Measurements from ENCODE around the gene EXOC5. TPM values are rescaled to one million over a fixed set of nuclear protein-coding genes. Genes with fewer than 3 reads are reported as not detected.
"Not testable (repeated sequence)": the region's sequence is repeated elsewhere in the genome, so short reads cannot be mapped to it uniquely, and the experiment has no call there.

Gene EXOC5
- total RNA-seq, 4 donors from 2014 or later, result 31.4 to 38.5 (median 38.0) TPM

GRCh38 chr14:57259672-57260071, 9.0 kb downstream of the EXOC5 start:
- peaks cover 0 to 10% (median 0%) of the 10 kb centered on the region in 3 donors for H3K36me3 ChIP-seq
- no peaks in the 10 kb centered on the region for H3K4me1 ChIP-seq
- WGBS, 2 donors, result 90 to 100% methylated on average over 1 of the region's 1 CpG
- intact Hi-C loops (cut with DNase I), result no loop called here
- H3K9me3 ChIP-seq, result no peaks in the 10 kb centered on the region
- DNase-seq, result no peak
- no peak overlapping the region for H3K27ac ChIP-seq
- no peak overlapping the region for H3K4me3 ChIP-seq
- no peak for TF ChIP-seq POLR2A (IDR thresholded peaks at IDR 0.05)
- TF ChIP-seq, protein P1, sequence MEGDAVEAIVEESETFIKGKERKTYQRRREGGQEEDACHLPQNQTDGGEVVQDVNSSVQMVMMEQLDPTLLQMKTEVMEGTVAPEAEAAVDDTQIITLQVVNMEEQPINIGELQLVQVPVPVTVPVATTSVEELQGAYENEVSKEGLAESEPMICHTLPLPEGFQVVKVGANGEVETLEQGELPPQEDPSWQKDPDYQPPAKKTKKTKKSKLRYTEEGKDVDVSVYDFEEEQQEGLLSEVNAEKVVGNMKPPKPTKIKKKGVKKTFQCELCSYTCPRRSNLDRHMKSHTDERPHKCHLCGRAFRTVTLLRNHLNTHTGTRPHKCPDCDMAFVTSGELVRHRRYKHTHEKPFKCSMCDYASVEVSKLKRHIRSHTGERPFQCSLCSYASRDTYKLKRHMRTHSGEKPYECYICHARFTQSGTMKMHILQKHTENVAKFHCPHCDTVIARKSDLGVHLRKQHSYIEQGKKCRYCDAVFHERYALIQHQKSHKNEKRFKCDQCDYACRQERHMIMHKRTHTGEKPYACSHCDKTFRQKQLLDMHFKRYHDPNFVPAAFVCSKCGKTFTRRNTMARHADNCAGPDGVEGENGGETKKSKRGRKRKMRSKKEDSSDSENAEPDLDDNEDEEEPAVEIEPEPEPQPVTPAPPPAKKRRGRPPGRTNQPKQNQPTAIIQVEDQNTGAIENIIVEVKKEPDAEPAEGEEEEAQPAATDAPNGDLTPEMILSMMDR (IDR thresholded peaks at IDR 0.05), result no peak
- no peaks in the 10 kb centered on the region for H3K27me3 ChIP-seq

- intact Hi-C loops (cut with DNase I); H3K27me3 ChIP-seq; H3K4me1 ChIP-seq; DNase-seq; H3K27ac ChIP-seq; H3K9me3 ChIP-seq; H3K4me3 ChIP-seq: not testable (repeated sequence)
- H3K36me3 ChIP-seq, result peaks cover 0 to 10% (median 0%) of the 10 kb centered on the region in 3 donors
- WGBS, 2 donors, result 79 to 95% methylated on average over 2 of the region's 2 CpGs
These were observed 10.5 kb downstream of the EXOC5 start for GRCh38 chr14:57258221-57258620.

GRCh38 chr14:57254884-57255283, 13.8 kb downstream of the EXOC5 start:
- TF ChIP-seq POLR2A (IDR thresholded peaks at IDR 0.05), result no peak
- Histone ChIP-seq H3K9me3 (no peaks in the 10 kb centered on the region), H3K27ac (no peak overlapping the region), H3K27me3 (no peaks in the 10 kb centered on the region), H3K36me3 (peaks cover 0 to 10% (median 0%) of the 10 kb centered on the region in 3 donors), H3K4me1 (peaks cover 0 to 7% (median 0%) of the 10 kb centered on the region in 3 donors), H3K4me3 (no peak overlapping the region)
- intact Hi-C loops (cut with DNase I), result no loop called here
- DNase-seq, result no peak

DNA sequence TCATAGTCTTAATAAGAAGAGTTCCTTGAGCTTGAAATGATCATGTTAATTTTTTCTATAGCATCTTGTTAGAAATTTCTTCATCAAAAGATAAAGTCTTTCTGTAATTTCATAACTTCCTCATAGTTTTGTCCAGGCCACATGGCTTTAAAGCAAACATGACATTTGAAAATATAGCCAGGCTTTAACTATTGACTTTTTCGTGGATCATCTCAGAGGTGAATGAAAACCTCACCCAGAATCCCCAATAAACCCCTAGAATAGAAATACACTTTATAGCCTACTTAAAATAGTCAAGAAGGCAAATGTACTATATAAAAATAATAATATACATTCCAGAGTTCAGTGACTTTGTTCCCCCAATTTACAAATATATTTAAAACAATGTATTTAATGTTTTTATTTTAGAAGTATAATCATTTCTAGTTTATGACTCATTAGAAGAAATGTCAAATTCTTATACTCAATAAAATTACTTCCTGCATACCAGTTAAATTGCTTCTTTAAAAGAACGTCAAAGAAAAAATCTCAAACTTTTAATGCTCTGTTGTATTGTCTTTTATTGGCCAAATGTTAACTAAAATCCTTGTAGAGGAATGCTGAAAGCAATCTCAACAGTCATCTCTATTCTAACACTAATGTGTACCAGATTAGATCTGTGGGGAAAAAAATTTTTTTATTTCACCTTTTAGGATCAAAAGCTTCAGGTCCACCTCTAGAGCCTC, 21.6 kb downstream of the EXOC5 start:
- no peak for TF ChIP-seq POLR2A (IDR thresholded peaks at IDR 0.05)
- TF ChIP-seq, protein P1 (IDR thresholded peaks at IDR 0.05), result no peak
- peaks cover 0 to 36% (median 0%) of the 10 kb centered on the region in 3 donors for H3K36me3 ChIP-seq
- no peaks in the 10 kb centered on the region for H3K27me3 ChIP-seq
- H3K9me3 ChIP-seq, result no peaks in the 10 kb centered on the region
- 61 to 76% methylated on average over 2 of the region's 2 CpGs for WGBS, 2 donors
- H3K4me3 ChIP-seq, result no peak overlapping the region
- peaks cover 0 to 5% (median 0%) of the 10 kb centered on the region in 3 donors for H3K4me1 ChIP-seq
- DNase-seq, result no peak
- intact Hi-C loops (cut with DNase I), result no loop called here
- H3K27ac ChIP-seq, result no peak overlapping the region

DNA sequence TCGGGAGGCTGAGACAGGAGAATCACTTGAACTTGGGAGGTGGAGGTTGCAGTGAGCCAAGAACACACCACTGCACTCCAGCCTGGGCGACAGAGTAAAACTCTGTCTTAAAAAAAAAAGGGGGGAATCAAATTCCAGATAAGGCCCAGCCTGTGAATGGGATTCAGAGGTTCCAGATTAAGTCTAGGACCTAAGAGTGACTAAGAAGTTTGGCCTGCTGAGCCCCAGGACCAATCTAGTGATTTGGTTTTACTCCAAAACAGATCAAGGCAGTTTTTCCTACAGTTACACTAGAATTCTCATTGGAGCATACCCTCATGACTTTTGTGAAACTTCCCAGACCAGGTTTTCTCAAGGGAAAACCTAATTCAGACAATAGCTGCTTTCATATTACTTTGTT, 22.8 kb downstream of the EXOC5 start:
- no peak overlapping the region for H3K4me3 ChIP-seq
- 91 to 95% methylated on average over 2 of the region's 2 CpGs for WGBS, 2 donors
- H3K36me3 ChIP-seq, result peaks cover 0 to 46% (median 2%) of the 10 kb centered on the region in 3 donors
- no peaks in the 10 kb centered on the region for H3K9me3 ChIP-seq
- DNase-seq, result no peak
- intact Hi-C loops (cut with DNase I), result no loop called here
- TF ChIP-seq POLR2A (IDR thresholded peaks at IDR 0.05), result no peak
- TF ChIP-seq, protein P1 (IDR thresholded peaks at IDR 0.05), result no peak
- no peaks in the 10 kb centered on the region for H3K27me3 ChIP-seq
- H3K4me1 ChIP-seq, result no peaks in the 10 kb centered on the region
- H3K27ac ChIP-seq, result no peak overlapping the region

- 50 to 61% methylated on average over 2 of the region's 2 CpGs for WGBS, 2 donors
- intact Hi-C loops (cut with DNase I), result no loop called here
These were observed 24.6 kb downstream of the EXOC5 start for GRCh38 chr14:57244106-57244505.

More at GRCh38 chr14:57244106-57244505, 24.6 kb downstream of the EXOC5 start:
- Histone ChIP-seq H3K9me3 (no peaks in the 10 kb centered on the region), H3K4me3 (no peak overlapping the region), H3K36me3 (peaks cover 0 to 62% (median 4%) of the 10 kb centered on the region in 3 donors), H3K27me3 (no peaks in the 10 kb centered on the region), H3K4me1 (no peaks in the 10 kb centered on the region), H3K27ac (no peak overlapping the region)
- DNase-seq, result no peak
- TF ChIP-seq, protein P1 (IDR thresholded peaks at IDR 0.05), result no peak
- TF ChIP-seq POLR2A (IDR thresholded peaks at IDR 0.05), result no peak
